ENCODE data around the gene RUNDC3A.
A peak's percentile ranks its signal among the peaks of the same experiment; 100 is the strongest.

Gene RUNDC3A

GRCh38 chr17:44311562-44312181 is 3.3 kb downstream of the RUNDC3A start:
- TF ChIP-seq CTCF (IDR thresholded peaks at IDR 0.05; ENCODE audit: insufficient read depth, low read length, poor library complexity, severe bottlenecking) = no peak
- Histone ChIP-seq H3K27me3 (replicated peaks; ENCODE audit: control insufficient read depth, insufficient read depth, low read length) (peaks cover 3% of the 10 kb centered on the region), H3K36me3 (ENCODE audit: control insufficient read depth, insufficient read depth, low read length) (no peaks in the 10 kb centered on the region), H3K4me3 (replicated peaks; ENCODE audit: low read depth, low read length) (no peak overlapping the region)
- no peak for DNase-seq (ENCODE audit: extremely low read depth, insufficient read length)

DNA sequence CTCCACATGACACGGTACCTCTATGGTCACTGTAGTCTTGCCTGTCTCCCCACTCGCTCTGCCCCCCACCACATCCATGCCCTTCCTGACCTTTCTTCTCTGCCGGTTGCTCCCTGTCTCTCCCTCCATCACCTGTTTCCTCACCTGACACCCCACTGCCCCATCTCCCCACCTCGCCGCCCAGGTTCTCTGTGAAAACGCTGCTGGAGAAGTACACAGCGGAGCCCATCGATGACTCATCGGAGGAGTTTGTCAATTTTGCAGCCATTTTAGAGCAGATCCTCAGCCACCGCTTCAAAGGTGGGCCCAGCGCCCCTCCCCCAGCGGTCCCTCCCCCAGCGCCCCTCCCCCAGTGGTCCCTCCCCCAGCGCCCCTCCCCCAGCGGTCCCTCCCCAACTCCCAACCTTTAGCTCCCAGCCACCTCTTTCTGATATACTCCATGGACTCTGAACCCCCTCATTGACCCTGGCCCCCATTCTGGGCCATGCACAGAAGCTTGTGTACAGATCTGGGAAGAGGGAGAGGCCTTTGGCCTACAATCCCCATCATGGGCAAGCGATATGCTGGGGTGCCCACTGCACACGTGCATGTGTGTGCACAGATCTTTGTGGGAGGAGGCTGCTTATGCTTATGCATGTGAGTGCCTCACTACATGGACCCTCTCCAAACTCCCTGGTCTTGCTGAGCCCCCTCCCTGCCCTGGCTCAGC is 4.1 kb downstream of the RUNDC3A start:
- TF ChIP-seq CTCF (IDR thresholded peaks at IDR 0.05; ENCODE audit: insufficient read depth, low read length, poor library complexity, severe bottlenecking) = no peak
- H3K4me3 ChIP-seq (replicated peaks; ENCODE audit: low read depth, low read length) = no peak overlapping the region
- no peak for DNase-seq (ENCODE audit: extremely low read depth, insufficient read length)
- peaks cover 2% of the 10 kb centered on the region for H3K27me3 ChIP-seq (replicated peaks; ENCODE audit: control insufficient read depth, insufficient read depth, low read length)
- no peaks in the 10 kb centered on the region for H3K36me3 ChIP-seq (ENCODE audit: control insufficient read depth, insufficient read depth, low read length)

DNA sequence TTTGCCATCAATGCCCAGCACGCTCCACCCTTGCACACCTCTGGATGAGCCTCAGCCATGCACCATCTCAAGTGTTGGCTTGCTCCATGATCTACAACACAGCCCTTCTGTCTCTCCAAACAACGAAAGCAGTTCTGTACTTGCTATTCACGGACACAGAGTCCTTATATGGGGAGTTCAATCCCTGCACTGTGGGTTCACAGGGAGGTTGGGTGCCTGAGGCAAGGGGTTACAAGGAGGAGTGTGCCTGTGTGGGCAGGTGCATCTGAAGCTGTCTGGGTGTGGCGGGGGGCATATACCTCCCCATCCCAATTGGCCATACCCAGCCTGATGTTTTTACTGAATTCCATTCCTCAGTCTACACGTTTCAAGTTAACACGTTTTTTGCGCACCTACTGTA is 5.6 kb downstream of the RUNDC3A start:
- no peak for TF ChIP-seq CTCF (IDR thresholded peaks at IDR 0.05; ENCODE audit: insufficient read depth, low read length, poor library complexity, severe bottlenecking)
- no peaks in the 10 kb centered on the region for H3K36me3 ChIP-seq (ENCODE audit: control insufficient read depth, insufficient read depth, low read length)
- no peak overlapping the region for H3K4me3 ChIP-seq (replicated peaks; ENCODE audit: low read depth, low read length)

DNA sequence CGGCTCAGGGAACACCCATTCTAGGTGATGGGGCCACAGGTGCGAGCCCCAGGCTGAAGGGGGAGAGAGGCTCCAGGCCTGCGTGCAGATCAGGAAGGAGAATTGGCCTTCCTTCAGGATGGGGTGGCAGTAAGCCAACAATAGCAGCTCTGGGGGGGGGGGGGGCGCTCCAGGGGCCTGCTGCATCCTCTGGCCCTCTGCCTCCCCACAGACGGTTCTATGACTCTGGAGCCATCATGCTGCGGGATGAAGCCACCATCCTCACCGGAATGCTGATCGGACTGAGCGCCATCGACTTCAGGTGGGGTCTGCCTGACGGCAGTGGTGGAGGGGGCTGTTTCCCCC is 6.1 kb downstream of the RUNDC3A start:
- Histone ChIP-seq H3K36me3 (ENCODE audit: control insufficient read depth, insufficient read depth, low read length) (peaks cover 1% of the 10 kb centered on the region; the same call in 1 of the 2 replicates), H3K27me3 (replicated peaks; ENCODE audit: control insufficient read depth, insufficient read depth, low read length) (no peaks in the 10 kb centered on the region; the same call in 1 of the 2 replicates), H3K4me3 (replicated peaks; ENCODE audit: low read depth, low read length) (peak overlapping the region; percentile 58)
- no peak for DNase-seq (ENCODE audit: extremely low read depth, insufficient read length)
- TF ChIP-seq CTCF (IDR thresholded peaks at IDR 0.05; ENCODE audit: insufficient read depth, low read length, poor library complexity, severe bottlenecking) = no peak

More for the DNA sequence above, 5.6 kb downstream of the RUNDC3A start:
- no peaks in the 10 kb centered on the region; the same call in 1 of the 2 replicates for H3K27me3 ChIP-seq (replicated peaks; ENCODE audit: control insufficient read depth, insufficient read depth, low read length)
- DNase-seq (ENCODE audit: extremely low read depth, insufficient read length) = no peak

DNA sequence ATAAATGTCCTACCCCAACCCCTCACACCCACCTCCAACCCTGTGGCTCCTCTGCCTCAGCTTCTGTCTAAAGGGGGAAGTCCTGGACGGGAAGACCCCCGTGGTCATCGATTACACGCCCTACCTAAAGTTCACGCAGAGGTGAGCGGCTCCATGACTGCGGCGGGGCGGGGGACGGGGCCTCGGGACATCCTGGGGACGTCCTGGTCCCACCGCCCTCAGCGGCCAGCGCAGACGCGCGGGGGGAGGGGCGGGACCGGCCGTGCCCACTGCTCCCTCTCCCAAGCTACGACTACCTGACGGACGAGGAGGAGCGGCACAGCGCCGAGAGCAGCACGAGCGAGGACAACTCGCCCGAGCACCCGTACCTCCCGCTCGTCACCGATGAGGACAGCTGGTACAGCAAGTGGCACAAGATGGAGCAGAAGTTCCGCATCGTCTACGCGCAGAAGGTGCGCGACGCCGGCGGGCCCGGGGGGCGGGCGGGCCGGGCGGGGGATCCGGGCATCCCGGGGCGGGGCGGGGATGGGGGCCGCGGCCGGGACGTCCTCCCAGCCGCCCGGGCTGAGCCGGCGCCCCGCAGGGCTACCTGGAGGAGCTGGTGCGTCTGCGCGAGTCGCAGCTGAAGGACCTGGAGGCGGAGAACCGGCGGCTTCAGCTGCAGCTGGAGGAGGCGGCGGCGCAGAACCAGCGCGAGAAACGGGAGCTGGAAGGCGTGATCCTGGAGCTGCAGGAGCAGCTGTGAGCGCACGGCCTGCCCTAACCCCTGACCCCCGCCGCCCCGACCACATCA is 6.7 kb downstream of the RUNDC3A start:
- H3K27me3 ChIP-seq (replicated peaks; ENCODE audit: control insufficient read depth, insufficient read depth, low read length) = no peaks in the 10 kb centered on the region; the same call in 1 of the 2 replicates
- DNase-seq (ENCODE audit: extremely low read depth, insufficient read length) = no peak
- peak overlapping the region; percentile 58 for H3K4me3 ChIP-seq (replicated peaks; ENCODE audit: low read depth, low read length)
- TF ChIP-seq CTCF (IDR thresholded peaks at IDR 0.05; ENCODE audit: insufficient read depth, low read length, poor library complexity, severe bottlenecking) = no peak
- peaks cover 6% of the 10 kb centered on the region for H3K36me3 ChIP-seq (ENCODE audit: control insufficient read depth, insufficient read depth, low read length)
